Smooth muscle cell of trachea (primary cell): ENCODE measurements around the gene AK4. TPM values are rescaled to one million over a fixed set of nuclear protein-coding genes. Genes with fewer than 3 reads are reported as not detected.

Experiments used
- total RNA-seq: library from RNA; depleted of rRNA; stranded (reverse); fragments of >200 nt; gene quantifications from 2 replicates; pipeline ENCODE4 v1.2.1, GENCODE V29; 2014

AK4 gene
- 23.4 and 24.8 TPM in 2 replicates for total RNA-seq

DNA sequence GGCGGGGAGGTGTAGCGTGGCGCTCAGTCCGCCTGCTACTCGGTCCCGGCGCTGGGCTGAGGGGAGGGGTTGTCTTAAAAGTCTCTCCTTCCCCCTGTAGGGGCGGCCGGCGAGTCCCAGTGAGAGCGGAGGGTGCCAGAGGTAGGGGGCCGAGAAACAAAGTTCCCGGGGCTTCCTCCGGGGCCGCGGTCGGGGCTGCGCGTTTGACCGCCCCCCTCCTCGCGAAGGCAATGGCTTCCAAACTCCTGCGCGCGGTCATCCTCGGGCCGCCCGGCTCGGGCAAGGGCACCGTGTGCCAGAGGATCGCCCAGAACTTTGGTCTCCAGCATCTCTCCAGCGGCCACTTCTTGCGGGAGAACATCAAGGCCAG, at the start of gene AK4:
AK4 (plus strand) TSS at position 26 of the 370 bp plus-strand sequence; CDS start at position 231, 205 bp downstream.

Other genes with a start within 250 kb of the AK4 start
- 196 and 247 TPM in 2 replicates for gene JAK1, start 181.7 kb upstream of the AK4 start, total RNA-seq
- 0.44 and 0.83 TPM in 2 replicates for gene DNAJC6, start 161.3 kb downstream of the AK4 start, total RNA-seq